ENCODE results near the gene GCG.

The GCG gene
- 0 reads per million in 3 donors for total RNA-seq

DNA sequence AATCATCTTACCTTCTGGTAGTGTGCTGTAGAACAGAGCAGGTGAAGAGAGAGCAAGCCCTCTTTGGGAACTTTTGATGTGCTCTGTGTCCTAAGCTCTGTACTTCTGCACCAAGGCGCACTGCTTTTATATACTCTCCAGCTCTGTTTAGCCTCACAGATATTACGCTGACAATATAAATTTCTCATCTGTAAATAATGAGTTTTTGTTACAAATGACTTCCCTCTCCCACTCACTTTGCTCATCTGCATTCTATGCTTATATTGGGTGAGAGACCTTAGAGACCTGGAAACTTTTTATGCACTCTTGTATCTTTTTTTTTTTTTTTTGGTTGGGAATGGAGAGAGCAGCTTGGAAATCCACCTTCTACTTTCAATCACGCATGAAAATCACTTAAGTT lies at the start of gene GCG:
Gene GCG, minus strand, starts transcription at position 101 of the 400 bp plus-strand sequence. CDS start 3,069 bp downstream, outside the sequence.
- DNase-seq = no peak
- H3K27ac ChIP-seq (ENCODE audit: insufficient read depth, low read length, poor library complexity, severe bottlenecking) = no peak within 1 kb of the TSS
- H3K4me3 ChIP-seq (ENCODE audit: insufficient read depth, low read depth, low read length, poor library complexity, severe bottlenecking) = no peak within 1 kb of the TSS
- no peaks in the 10 kb centered on the region for H3K27me3 ChIP-seq (replicated peaks; ENCODE audit: control insufficient read depth, insufficient read depth, low read length, poor library complexity, severe bottlenecking)
- H3K9me3 ChIP-seq (ENCODE audit: control insufficient read depth, low read length) = no peaks in the 10 kb centered on the region
- no peaks in the 10 kb centered on the region for H3K4me1 ChIP-seq (ENCODE audit: control insufficient read depth, insufficient read depth, low read length, poor library complexity, severe bottlenecking)
- no peaks in the 10 kb centered on the region for H3K36me3 ChIP-seq (ENCODE audit: control insufficient read depth, insufficient read depth, low read length)

DNA sequence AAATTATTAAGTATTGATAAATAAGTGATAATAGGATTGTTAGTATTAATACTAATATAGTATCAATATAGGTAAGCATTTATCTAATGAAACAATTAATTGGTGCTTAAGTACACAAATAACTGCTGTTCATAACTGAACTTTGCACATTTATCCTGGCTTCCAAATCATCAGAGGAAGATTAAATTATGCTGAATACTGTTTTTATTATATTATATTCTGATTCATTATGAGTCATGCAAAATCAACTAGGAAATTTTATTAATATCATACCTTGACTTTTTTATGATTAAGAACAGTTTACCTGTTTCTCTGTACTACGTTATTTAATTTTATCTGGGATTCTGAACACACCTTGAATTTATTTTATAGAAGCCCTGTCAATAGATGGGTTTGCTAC lies 48.6 kb upstream of the GCG start:
- Histone ChIP-seq H3K4me1 (ENCODE audit: control insufficient read depth, insufficient read depth, low read length, poor library complexity, severe bottlenecking) (no peaks in the 10 kb centered on the region), H3K27me3 (replicated peaks; ENCODE audit: control insufficient read depth, insufficient read depth, low read length, poor library complexity, severe bottlenecking) (peaks cover 4% of the 10 kb centered on the region), H3K36me3 (ENCODE audit: control insufficient read depth, insufficient read depth, low read length) (no peaks in the 10 kb centered on the region), H3K27ac (ENCODE audit: insufficient read depth, low read length, poor library complexity, severe bottlenecking) (no peak overlapping the region), H3K4me3 (ENCODE audit: insufficient read depth, low read depth, low read length, poor library complexity, severe bottlenecking) (no peak overlapping the region), H3K9me3 (ENCODE audit: control insufficient read depth, low read length) (no peaks in the 10 kb centered on the region)
- no peak for DNase-seq

DNA sequence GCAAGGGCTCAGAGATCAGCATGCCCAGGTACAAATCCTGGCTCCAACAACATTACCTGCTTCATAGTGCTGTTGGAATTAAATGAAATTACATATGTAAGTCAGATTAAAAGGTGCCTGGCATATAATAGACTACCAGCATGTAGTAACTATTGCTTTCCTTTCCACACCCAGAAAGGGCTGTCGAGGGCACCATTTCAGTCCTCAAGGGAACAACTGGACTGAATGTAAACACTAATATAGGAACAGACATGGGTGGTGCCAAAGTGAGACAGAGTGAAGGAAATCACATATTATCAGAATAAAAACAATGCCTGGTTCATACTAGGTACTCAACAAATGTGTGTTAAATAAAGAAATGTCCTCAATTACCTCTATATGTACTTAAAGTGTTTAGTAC lies 47.9 kb upstream of the GCG start:
- no peak for DNase-seq
- Histone ChIP-seq H3K36me3 (ENCODE audit: control insufficient read depth, insufficient read depth, low read length) (no peaks in the 10 kb centered on the region), H3K4me1 (ENCODE audit: control insufficient read depth, insufficient read depth, low read length, poor library complexity, severe bottlenecking) (no peaks in the 10 kb centered on the region), H3K27ac (ENCODE audit: insufficient read depth, low read length, poor library complexity, severe bottlenecking) (no peak overlapping the region), H3K9me3 (ENCODE audit: control insufficient read depth, low read length) (no peaks in the 10 kb centered on the region), H3K4me3 (ENCODE audit: insufficient read depth, low read depth, low read length, poor library complexity, severe bottlenecking) (no peak overlapping the region), H3K27me3 (replicated peaks; ENCODE audit: control insufficient read depth, insufficient read depth, low read length, poor library complexity, severe bottlenecking) (peaks cover 4% of the 10 kb centered on the region)

DNA sequence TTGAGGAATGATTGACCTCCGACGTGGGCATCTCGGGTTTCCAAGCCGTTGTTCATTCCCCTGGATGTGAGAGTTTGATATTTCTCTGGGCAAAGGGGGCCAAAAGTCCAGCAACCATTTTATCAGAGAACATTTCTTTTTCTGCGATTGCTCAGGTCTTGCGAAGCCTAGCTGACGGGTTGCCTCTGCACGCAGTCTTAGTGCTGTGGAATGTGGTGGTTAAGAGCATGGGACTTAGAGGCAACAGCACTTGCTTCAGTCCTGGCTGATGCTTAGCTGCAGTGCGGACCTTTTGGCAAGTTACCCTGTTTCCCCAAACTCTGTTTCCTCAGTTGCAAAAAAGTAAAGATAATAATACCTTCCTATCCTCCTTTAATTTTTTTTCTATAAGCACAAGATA lies 46.2 kb upstream of the GCG start:
- Histone ChIP-seq H3K27me3 (replicated peaks; ENCODE audit: control insufficient read depth, insufficient read depth, low read length, poor library complexity, severe bottlenecking) (peaks cover 4% of the 10 kb centered on the region), H3K9me3 (ENCODE audit: control insufficient read depth, low read length) (no peaks in the 10 kb centered on the region), H3K27ac (ENCODE audit: insufficient read depth, low read length, poor library complexity, severe bottlenecking) (no peak overlapping the region), H3K4me3 (ENCODE audit: insufficient read depth, low read depth, low read length, poor library complexity, severe bottlenecking) (no peak overlapping the region), H3K36me3 (ENCODE audit: control insufficient read depth, insufficient read depth, low read length) (no peaks in the 10 kb centered on the region), H3K4me1 (ENCODE audit: control insufficient read depth, insufficient read depth, low read length, poor library complexity, severe bottlenecking) (no peaks in the 10 kb centered on the region)
- DNase-seq = no peak

- H3K4me1 ChIP-seq (ENCODE audit: control insufficient read depth, insufficient read depth, low read length, poor library complexity, severe bottlenecking) = no peaks in the 10 kb centered on the region
- no peaks in the 10 kb centered on the region for H3K9me3 ChIP-seq (ENCODE audit: control insufficient read depth, low read length)
- no peak overlapping the region for H3K27ac ChIP-seq (ENCODE audit: insufficient read depth, low read length, poor library complexity, severe bottlenecking)
- no peaks in the 10 kb centered on the region for H3K36me3 ChIP-seq (ENCODE audit: control insufficient read depth, insufficient read depth, low read length)
- DNase-seq = no peak
- peaks cover 4% of the 10 kb centered on the region for H3K27me3 ChIP-seq (replicated peaks; ENCODE audit: control insufficient read depth, insufficient read depth, low read length, poor library complexity, severe bottlenecking)
- no peak overlapping the region for H3K4me3 ChIP-seq (ENCODE audit: insufficient read depth, low read depth, low read length, poor library complexity, severe bottlenecking)
These were observed 45.2 kb upstream of the GCG start for GRCh38 chr2:162197069-162197825.

DNA sequence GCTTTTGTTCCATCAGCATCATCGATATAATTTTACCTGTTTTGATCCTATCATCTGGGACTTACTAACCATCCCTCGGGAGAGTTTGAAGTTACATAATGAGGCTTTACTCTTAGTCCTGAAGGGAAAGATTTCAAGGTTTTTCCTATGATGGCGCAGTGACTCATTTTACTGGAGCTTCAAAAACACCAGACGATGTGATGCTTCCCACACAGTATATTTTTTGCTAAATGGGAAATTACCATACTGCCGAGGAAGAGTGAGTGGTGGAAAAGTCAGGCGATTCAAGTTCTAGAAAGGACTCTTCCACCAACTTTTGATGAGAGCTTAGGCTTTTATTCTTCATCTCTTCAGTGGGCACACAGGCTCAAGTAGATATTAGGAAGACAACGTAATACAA lies 44.6 kb upstream of the GCG start:
- H3K27ac ChIP-seq (ENCODE audit: insufficient read depth, low read length, poor library complexity, severe bottlenecking) = no peak overlapping the region
- no peaks in the 10 kb centered on the region for H3K36me3 ChIP-seq (ENCODE audit: control insufficient read depth, insufficient read depth, low read length)
- no peak overlapping the region for H3K4me3 ChIP-seq (ENCODE audit: insufficient read depth, low read depth, low read length, poor library complexity, severe bottlenecking)
- no peaks in the 10 kb centered on the region for H3K9me3 ChIP-seq (ENCODE audit: control insufficient read depth, low read length)
- no peak for DNase-seq
- peaks cover 4% of the 10 kb centered on the region for H3K27me3 ChIP-seq (replicated peaks; ENCODE audit: control insufficient read depth, insufficient read depth, low read length, poor library complexity, severe bottlenecking)
- no peaks in the 10 kb centered on the region for H3K4me1 ChIP-seq (ENCODE audit: control insufficient read depth, insufficient read depth, low read length, poor library complexity, severe bottlenecking)

- H3K27ac ChIP-seq (ENCODE audit: insufficient read depth, low read length, poor library complexity, severe bottlenecking) = no peak overlapping the region
- H3K36me3 ChIP-seq (ENCODE audit: control insufficient read depth, insufficient read depth, low read length) = no peaks in the 10 kb centered on the region
- no peak for DNase-seq
- no peaks in the 10 kb centered on the region for H3K4me1 ChIP-seq (ENCODE audit: control insufficient read depth, insufficient read depth, low read length, poor library complexity, severe bottlenecking)
- no peaks in the 10 kb centered on the region for H3K9me3 ChIP-seq (ENCODE audit: control insufficient read depth, low read length)
- no peaks in the 10 kb centered on the region for H3K27me3 ChIP-seq (replicated peaks; ENCODE audit: control insufficient read depth, insufficient read depth, low read length, poor library complexity, severe bottlenecking)
- H3K4me3 ChIP-seq (ENCODE audit: insufficient read depth, low read depth, low read length, poor library complexity, severe bottlenecking) = no peak overlapping the region
These were observed 36.4 kb upstream of the GCG start for GRCh38 chr2:162188451-162188850.

- no peak overlapping the region for H3K4me3 ChIP-seq (ENCODE audit: insufficient read depth, low read depth, low read length, poor library complexity, severe bottlenecking)
- no peaks in the 10 kb centered on the region for H3K36me3 ChIP-seq (ENCODE audit: control insufficient read depth, insufficient read depth, low read length)
- no peaks in the 10 kb centered on the region for H3K4me1 ChIP-seq (ENCODE audit: control insufficient read depth, insufficient read depth, low read length, poor library complexity, severe bottlenecking)
- H3K9me3 ChIP-seq (ENCODE audit: control insufficient read depth, low read length) = no peaks in the 10 kb centered on the region
- DNase-seq = no peak
- no peak overlapping the region for H3K27ac ChIP-seq (ENCODE audit: insufficient read depth, low read length, poor library complexity, severe bottlenecking)
- H3K27me3 ChIP-seq (replicated peaks; ENCODE audit: control insufficient read depth, insufficient read depth, low read length, poor library complexity, severe bottlenecking) = no peaks in the 10 kb centered on the region
These were observed 33.6 kb upstream of the GCG start for GRCh38 chr2:162185541-162186232.

DNA sequence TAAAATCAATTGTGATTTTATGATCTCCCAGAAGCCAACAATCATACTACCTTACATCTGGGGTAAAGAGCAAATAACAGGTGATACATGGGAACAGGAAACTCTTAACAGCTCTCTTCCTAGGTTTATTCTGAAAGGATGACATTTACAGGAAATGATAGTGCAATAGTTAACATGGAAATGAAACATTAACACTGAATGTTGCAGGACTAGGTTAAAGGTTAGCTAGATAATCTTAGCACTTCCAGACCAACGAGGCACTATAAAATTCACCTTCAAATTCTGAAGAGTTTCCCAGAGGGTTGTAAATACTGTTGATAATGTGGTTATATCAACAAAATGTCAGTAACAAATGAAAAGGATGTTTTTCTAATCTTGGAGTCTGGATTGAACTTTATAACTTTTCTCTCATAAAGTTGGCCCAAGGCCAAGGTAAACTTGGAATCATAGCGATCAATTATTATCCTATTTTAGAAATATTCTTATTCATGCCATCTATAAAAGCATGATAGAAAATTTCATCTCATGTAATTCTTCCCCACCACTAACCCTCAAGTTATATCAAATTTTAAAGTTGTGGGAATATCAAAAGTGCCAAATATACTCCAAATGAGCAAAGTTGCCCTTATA lies 32.9 kb upstream of the GCG start:
- DNase-seq = no peak
- Histone ChIP-seq H3K27ac (ENCODE audit: insufficient read depth, low read length, poor library complexity, severe bottlenecking) (no peak overlapping the region), H3K27me3 (replicated peaks; ENCODE audit: control insufficient read depth, insufficient read depth, low read length, poor library complexity, severe bottlenecking) (no peaks in the 10 kb centered on the region), H3K36me3 (ENCODE audit: control insufficient read depth, insufficient read depth, low read length) (no peaks in the 10 kb centered on the region), H3K9me3 (ENCODE audit: control insufficient read depth, low read length) (no peaks in the 10 kb centered on the region), H3K4me3 (ENCODE audit: insufficient read depth, low read depth, low read length, poor library complexity, severe bottlenecking) (no peak overlapping the region), H3K4me1 (ENCODE audit: control insufficient read depth, insufficient read depth, low read length, poor library complexity, severe bottlenecking) (no peaks in the 10 kb centered on the region)

DNA sequence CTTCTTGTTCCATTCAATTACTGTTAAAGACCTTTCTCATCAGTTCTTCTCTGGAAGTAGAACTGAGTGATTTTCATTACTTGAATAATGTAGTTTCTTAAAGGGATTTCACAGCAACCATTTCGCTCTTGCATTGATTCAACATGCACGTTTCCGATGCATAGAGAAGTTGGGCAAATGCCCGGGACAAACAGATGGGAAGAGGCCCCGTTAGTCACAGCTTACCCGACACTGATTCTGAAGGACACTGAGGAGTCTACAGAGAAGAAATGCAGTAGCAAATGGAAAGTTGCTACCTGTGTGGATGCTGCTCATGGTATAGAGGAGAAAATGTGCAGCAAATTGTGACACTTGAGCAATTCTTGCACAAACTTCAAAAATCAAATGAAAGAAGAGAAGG lies 32.3 kb upstream of the GCG start:
- Histone ChIP-seq H3K27ac (ENCODE audit: insufficient read depth, low read length, poor library complexity, severe bottlenecking) (no peak overlapping the region), H3K9me3 (ENCODE audit: control insufficient read depth, low read length) (no peaks in the 10 kb centered on the region), H3K27me3 (replicated peaks; ENCODE audit: control insufficient read depth, insufficient read depth, low read length, poor library complexity, severe bottlenecking) (no peaks in the 10 kb centered on the region), H3K4me3 (ENCODE audit: insufficient read depth, low read depth, low read length, poor library complexity, severe bottlenecking) (no peak overlapping the region), H3K36me3 (ENCODE audit: control insufficient read depth, insufficient read depth, low read length) (no peaks in the 10 kb centered on the region), H3K4me1 (ENCODE audit: control insufficient read depth, insufficient read depth, low read length, poor library complexity, severe bottlenecking) (no peaks in the 10 kb centered on the region)
- DNase-seq = no peak
